GM12878 (cell line): ENCODE measurements around the gene PPP1R1C. TPM values are rescaled to one million over a fixed set of nuclear protein-coding genes. Genes with fewer than 3 reads are reported as not detected.

ENCODE experiments used
- ASH2L ChIP-seq: fragments of 300-600, 200-600 bp; sonication (generic); IDR thresholded peaks from 2 replicates; pipeline ENCODE4 v1.6.1; 2017; ENCODE audit warnings: low read depth, mild to moderate bottlenecking, borderline replicate concordance
- BRCA1 ChIP-seq: IDR thresholded peaks from 2 replicates; pipeline ENCODE4 v1.6.1; 2011; ENCODE audit warnings: low read depth, low read length, improper control_type of control experiment
- CHD1 ChIP-seq: IDR thresholded peaks from 2 replicates; pipeline ENCODE4 v1.6.1; 2012; ENCODE audit warnings: low read depth, low read length, improper control_type of control experiment
- CHD4 ChIP-seq: fragments of 200-600 bp; sonication (generic); IDR thresholded peaks from 2 replicates; pipeline ENCODE4 v1.6.1; 2016; ENCODE audit warnings: mild to moderate bottlenecking
- DPF2 ChIP-seq: fragments of 450-650 bp; IDR thresholded peaks from 2 replicates; pipeline ENCODE4 v1.6.1; 2017; ENCODE audit warnings: mild to moderate bottlenecking
- FOXM1 ChIP-seq: IDR thresholded peaks from 2 replicates; pipeline ENCODE4 v1.6.1; 2012; ENCODE audit warnings: low read depth, mild to moderate bottlenecking, inconsistent platforms, low read length, moderate library complexity
- GABPA ChIP-seq: IDR thresholded peaks from 2 replicates; pipeline ENCODE4 v1.6.1; 2014; ENCODE audit warnings: antibody characterized with exemption, low read depth, mild to moderate bottlenecking, inconsistent platforms
- KAT2A ChIP-seq: conservative IDR thresholded peaks from 2 replicates; pipeline ENCODE4 v1.6.1; 2011; ENCODE audit warnings: low read depth, low read length; ENCODE audit not compliant: control insufficient read depth
- MEF2A ChIP-seq: IDR thresholded peaks from 2 replicates; pipeline ENCODE4 v1.6.1; 2011; ENCODE audit warnings: low read depth, mild to moderate bottlenecking, low read length, moderate library complexity; ENCODE audit not compliant: insufficient read depth
- MEF2B ChIP-seq: fragments of 450-650 bp; IDR thresholded peaks from 2 replicates; pipeline ENCODE4 v1.6.1; 2018; ENCODE audit warnings: mild to moderate bottlenecking, moderate library complexity; ENCODE audit not compliant: partially characterized antibody, poor library complexity, severe bottlenecking
- NFYA ChIP-seq: IDR thresholded peaks from 2 replicates; pipeline ENCODE4 v1.6.1; 2011; ENCODE audit warnings: low read depth, mild to moderate bottlenecking, low read length, improper control_type of control experiment, borderline replicate concordance
- NKRF ChIP-seq: fragments of 450-650 bp; conservative IDR thresholded peaks from 2 replicates; pipeline ENCODE4 v1.6.1; 2017; ENCODE audit warnings: mild to moderate bottlenecking, moderate library complexity
- POLR2A ChIP-seq: IDR thresholded peaks from 2 replicates; pipeline ENCODE4 v1.6.1; 2011; ENCODE audit warnings: low read depth, mild to moderate bottlenecking, low read length
- SMAD1 ChIP-seq: fragments of 450-650 bp; IDR thresholded peaks from 2 replicates; pipeline ENCODE4 v1.6.1; 2018; ENCODE audit warnings: mild to moderate bottlenecking, low read depth; ENCODE audit not compliant: partially characterized antibody
- SP1 ChIP-seq: IDR thresholded peaks from one replicate; pipeline ENCODE4 v1.6.1; 2011; ENCODE audit warnings: low read depth, low read length
- SPI1 ChIP-seq: IDR thresholded peaks from 2 replicates; pipeline ENCODE4 v1.6.1; 2011; ENCODE audit warnings: low read depth, mild to moderate bottlenecking, low read length, moderate library complexity, borderline replicate concordance; ENCODE audit not compliant: insufficient read depth
- SRF ChIP-seq, 2 experiments: IDR thresholded peaks; 2 replicates each; pipeline ENCODE4 v1.6.1; 2011; ENCODE audit warnings: low read depth in 2 of 2, low read length in 2 of 2, mild to moderate bottlenecking in 1 of 2, moderate library complexity in 1 of 2
- TAF1 ChIP-seq: IDR thresholded peaks from 2 replicates; pipeline ENCODE4 v1.6.1; 2011; ENCODE audit warnings: mild to moderate bottlenecking, low read depth, low read length, borderline replicate concordance
- TCF3 ChIP-seq: IDR thresholded peaks from 2 replicates; pipeline ENCODE4 v1.6.1; 2012; ENCODE audit warnings: low read depth, mild to moderate bottlenecking, low read length, borderline replicate concordance; ENCODE audit not compliant: insufficient read depth
- ZBED1 ChIP-seq: IDR thresholded peaks from 2 replicates; pipeline ENCODE4 v1.6.1; 2016; ENCODE audit warnings: borderline replicate concordance
- ZNF592 ChIP-seq: fragments of 450-650 bp; IDR thresholded peaks from 2 replicates; pipeline ENCODE4 v1.6.1; 2017; ENCODE audit warnings: mild to moderate bottlenecking, moderate library complexity
- polyA plus RNA-seq, 11 experiments: library from polyadenylated mRNA; depleted of rRNA in 4 of 11; unstranded in 6 of 11; stranded (reverse) in 5 of 11; fragments of >200 nt; fragmentation: Nextera tagmentation in 4 of 11; fragmentation: Illumina TruSeq in 1 of 11; extraction: Ambion mirVana in 4 of 11; extraction: Trizol in 1 of 11; gene quantifications; 1 replicate in 1 of 11; 2 replicates in 10 of 11; pipeline versions ENCODE4 v1.2.1 to v1.2.3, GENCODE V29; 2011 to 2016; ENCODE audit warnings: inconsistent platforms in 2 of 11, missing spikeins in 2 of 11, low read depth in 1 of 11
- total RNA-seq, 4 experiments: library from RNA; depleted of rRNA in 3 of 4; stranded (reverse); fragments of >200 nt in 3 of 4; fragmentation: Illumina TruSeq in 1 of 4; extraction: Trizol in 1 of 4; gene quantifications; 2 replicates each; pipeline versions ENCODE4 v1.2.1 to v1.2.3, GENCODE V29; 2013 to 2021
- TF ChIP-seq, protein P1 (sequence below): fragments of 450-650 bp; formaldehyde crosslinking; IDR thresholded peaks from 2 replicates; pipeline ENCODE4 v1.4.0; 2022; ENCODE audit warnings: mild to moderate bottlenecking, moderate library complexity

The PPP1R1C gene
- total and polyA plus RNA-seq, 10 of the 15 experiments (the other 5 are each of a cell fraction or from before 2014, with no cell fraction given) = 0.11 TPM; not detected in 9

DNA sequence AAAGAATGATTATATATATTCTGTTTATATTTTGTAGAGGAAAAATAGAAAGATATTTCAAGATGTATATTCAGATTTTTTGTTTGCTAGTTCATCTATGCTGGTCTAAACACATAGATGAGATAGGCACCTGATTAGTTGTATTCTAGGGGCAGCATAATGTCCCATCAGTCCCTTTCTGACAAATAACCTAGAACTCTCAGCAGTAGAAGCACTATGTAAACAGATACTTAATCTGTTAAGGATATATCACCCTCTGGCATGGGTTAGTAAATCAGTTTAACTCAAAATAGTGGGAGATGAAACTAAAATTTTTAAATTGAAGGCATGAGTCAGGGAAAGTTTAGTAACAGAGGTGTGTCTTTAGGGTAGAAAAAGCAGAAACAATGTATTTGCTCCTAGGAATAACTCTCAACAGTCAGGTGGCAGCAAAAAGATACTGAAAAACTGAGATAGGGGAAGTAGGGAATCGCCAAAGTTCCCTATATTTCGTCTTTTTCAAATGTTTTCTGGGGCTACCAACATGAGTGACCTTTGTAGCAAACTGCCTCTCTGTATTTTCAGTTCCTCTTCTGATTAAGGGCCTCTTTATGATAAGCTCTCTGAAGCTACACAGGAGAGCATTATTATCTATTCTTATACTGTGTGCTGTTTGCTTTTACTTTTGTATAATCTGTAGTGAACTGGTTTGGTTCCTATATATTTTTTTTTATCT, 5.7 kb downstream of the PPP1R1C start (continued):
- no peak for TF ChIP-seq TCF3
- TF ChIP-seq BRCA1 = no peak
- no peak for TF ChIP-seq NFYA
- no peak for TF ChIP-seq SRF (IDR thresholded peaks at IDR 0.05; ENCODE audit: low read depth in 2 of 2, low read length in 2 of 2)
- TF ChIP-seq KAT2A = no peak
- TF ChIP-seq CHD4 = no peak
- TF ChIP-seq NKRF = no peak
- TF ChIP-seq TAF1 = no peak
- no peak for TF ChIP-seq ZBED1
- peak; percentile 93 for TF ChIP-seq DPF2
- TF ChIP-seq POLR2A = no peak
- TF ChIP-seq GABPA = peak; percentile 31; the same call in 1 of the 2 replicates
- 0 out of 2 replicates have a peak, but pooled peaks have one; percentile 40 for TF ChIP-seq MEF2A
- peak; percentile 32 for TF ChIP-seq MEF2B
- TF ChIP-seq ZNF592 = no peak
- no peak for TF ChIP-seq CHD1
- peak; percentile 50; the same call in 1 of the 2 replicates for TF ChIP-seq FOXM1
- peak; percentile 98 for TF ChIP-seq SPI1
- no peak for TF ChIP-seq SP1
- TF ChIP-seq SMAD1 = no peak
- no peak for TF ChIP-seq ASH2L
- TF ChIP-seq, protein P1, sequence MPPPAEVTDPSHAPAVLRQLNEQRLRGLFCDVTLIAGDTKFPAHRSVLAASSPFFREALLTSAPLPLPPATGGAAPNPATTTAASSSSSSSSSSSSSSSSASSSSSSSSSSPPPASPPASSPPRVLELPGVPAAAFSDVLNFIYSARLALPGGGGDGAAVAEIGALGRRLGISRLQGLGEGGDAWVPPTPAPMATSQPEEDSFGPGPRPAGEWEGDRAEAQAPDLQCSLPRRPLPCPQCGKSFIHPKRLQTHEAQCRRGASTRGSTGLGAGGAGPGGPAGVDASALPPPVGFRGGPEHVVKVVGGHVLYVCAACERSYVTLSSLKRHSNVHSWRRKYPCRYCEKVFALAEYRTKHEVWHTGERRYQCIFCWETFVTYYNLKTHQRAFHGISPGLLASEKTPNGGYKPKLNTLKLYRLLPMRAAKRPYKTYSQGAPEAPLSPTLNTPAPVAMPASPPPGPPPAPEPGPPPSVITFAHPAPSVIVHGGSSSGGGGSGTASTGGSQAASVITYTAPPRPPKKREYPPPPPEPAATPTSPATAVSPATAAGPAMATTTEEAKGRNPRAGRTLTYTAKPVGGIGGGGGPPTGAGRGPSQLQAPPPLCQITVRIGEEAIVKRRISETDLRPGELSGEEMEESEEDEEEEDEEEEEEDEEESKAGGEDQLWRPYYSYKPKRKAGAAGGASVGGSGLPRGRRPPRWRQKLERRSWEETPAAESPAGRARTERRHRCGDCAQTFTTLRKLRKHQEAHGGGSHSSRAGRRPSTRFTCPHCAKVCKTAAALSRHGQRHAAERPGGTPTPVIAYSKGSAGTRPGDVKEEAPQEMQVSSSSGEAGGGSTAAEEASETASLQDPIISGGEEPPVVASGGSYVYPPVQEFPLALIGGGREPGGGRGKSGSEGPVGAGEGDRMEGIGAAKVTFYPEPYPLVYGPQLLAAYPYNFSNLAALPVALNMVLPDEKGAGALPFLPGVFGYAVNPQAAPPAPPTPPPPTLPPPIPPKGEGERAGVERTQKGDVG (CRISPR knock-in tag) = no peak
